Measurements from ENCODE around the gene PLXND1.

GRCh38 chr3:129519449-129519848, 87.0 kb downstream of the PLXND1 start:
- TF ChIP-seq CTCF (IDR thresholded peaks at IDR 0.05), result no peak
- TF ChIP-seq POLR2A (IDR thresholded peaks at IDR 0.05), result no peak
- TF ChIP-seq POLR2AphosphoS5 (IDR thresholded peaks at IDR 0.05), result no peak
- TF ChIP-seq EP300 (IDR thresholded peaks at IDR 0.05), result no peak
